NCI-H2171 treated with DMSO at 0.1 percent for 48 hours (cell line): ENCODE measurements around the gene MYBPHL.

ENCODE experiments used
- DNase-seq: peaks from one replicate; lab custom pipeline; 2025; lab: John Stamatoyannopoulos, UW

MYBPHL gene

GRCh38 chr1:109263597-109264378 is 43.0 kb downstream of the MYBPHL start:
- DNase-seq: no peak

- DNase-seq: peak; percentile 25
Measured at GRCh38 chr1:109263234-109263596, 43.6 kb downstream of the MYBPHL start.

GRCh38 chr1:109262231-109263055 is 44.4 kb downstream of the MYBPHL start:
- DNase-seq: no peak

GRCh38 chr1:109261578-109261977 is 45.2 kb downstream of the MYBPHL start:
- DNase-seq: no peak

GRCh38 chr1:109261006-109261405 is 45.8 kb downstream of the MYBPHL start:
- DNase-seq: no peak

GRCh38 chr1:109259674-109260557 is 46.9 kb downstream of the MYBPHL start:
- no peak for DNase-seq

GRCh38 chr1:109258481-109259466 is 48.0 kb downstream of the MYBPHL start:
- DNase-seq: no peak

GRCh38 chr1:109257682-109258421 is 49.0 kb downstream of the MYBPHL start:
- DNase-seq: no peak

- no peak for DNase-seq
Measured at GRCh38 chr1:109256971-109257681, 49.7 kb downstream of the MYBPHL start.

GRCh38 chr1:109256085-109256484 is 50.7 kb downstream of the MYBPHL start:
- peak; percentile 84 for DNase-seq

GRCh38 chr1:109255678-109256077 is 51.1 kb downstream of the MYBPHL start:
- peak; percentile 88 for DNase-seq

- no peak for DNase-seq
Measured at GRCh38 chr1:109255097-109255651, 51.6 kb downstream of the MYBPHL start.

GRCh38 chr1:109254621-109255096 is 52.2 kb downstream of the MYBPHL start:
- DNase-seq: no peak

GRCh38 chr1:109253803-109254620 is 52.8 kb downstream of the MYBPHL start:
- no peak for DNase-seq

GRCh38 chr1:109252893-109253802 is 53.7 kb downstream of the MYBPHL start:
- no peak for DNase-seq

GRCh38 chr1:109252167-109252892 is 54.5 kb downstream of the MYBPHL start:
- no peak for DNase-seq
